IPS DF 6.9 (cell line): ENCODE results near the gene MRPL14.

Experiments used
- DNase-seq: peaks from one replicate; pipeline ENCODE4 v3.0.0-alpha.2; 2013; ENCODE audit warnings: low read depth, low spot score
- H3K27ac ChIP-seq: one replicate; pipeline ENCODE4 v1.5.1; 2013; ENCODE audit warnings: low read length, control low read depth
- H3K27me3 ChIP-seq: 2 replicates; pipeline ENCODE4 v1.6.1; 2013; ENCODE audit warnings: mild to moderate bottlenecking, low read length; ENCODE audit not compliant: control insufficient read depth, insufficient read depth
- H3K36me3 ChIP-seq: 2 replicates; pipeline ENCODE4 v1.6.1; 2013; ENCODE audit warnings: low read length; ENCODE audit not compliant: control insufficient read depth, insufficient read depth
- H3K4me1 ChIP-seq: 2 replicates; pipeline ENCODE4 v1.6.1; 2013; ENCODE audit warnings: low read length; ENCODE audit not compliant: control insufficient read depth, insufficient read depth
- H3K4me3 ChIP-seq: 2 replicates; pipeline ENCODE4 v1.5.1; 2013; ENCODE audit warnings: mild to moderate bottlenecking, low read length
- H3K9me3 ChIP-seq: 2 replicates; pipeline ENCODE4 v1.6.1; 2013; ENCODE audit warnings: low read length, inconsistent platforms; ENCODE audit not compliant: control insufficient read depth, insufficient read depth
- WGBS: extraction: QIAGEN DNeasy Blood & Tissue Kit; methylation state at CpG from one replicate; pipeline ENCODE4 v1.1.7; 2013; ENCODE audit warnings: mixed read lengths, missing lambda C conversion rate; ENCODE audit not compliant: insufficient read length, insufficient coverage; 5-methylcytosine and 5-hydroxymethylcytosine counted together

Gene MRPL14

GRCh38 chr6:44064948-44065272, 62.3 kb downstream of the MRPL14 start:
- no CpG with 5 or more reads among the region's 3 CpGs for WGBS
- H3K4me1 ChIP-seq: peaks cover 5% of the 10 kb centered on the region; the same call in 1 of the 2 replicates
- no peaks in the 10 kb centered on the region for H3K27me3 ChIP-seq
- no peak overlapping the region for H3K27ac ChIP-seq
- H3K4me3 ChIP-seq: no peak overlapping the region
- no peaks in the 10 kb centered on the region for H3K36me3 ChIP-seq
- DNase-seq: no peak
- H3K9me3 ChIP-seq: no peaks in the 10 kb centered on the region

GRCh38 chr6:44064089-44064947, 62.9 kb downstream of the MRPL14 start:
- H3K27me3 ChIP-seq: no peaks in the 10 kb centered on the region
- no CpG with 5 or more reads among the region's 17 CpGs for WGBS
- no peak for DNase-seq
- H3K27ac ChIP-seq: no peak overlapping the region
- no peaks in the 10 kb centered on the region for H3K9me3 ChIP-seq
- peaks cover 5% of the 10 kb centered on the region; the same call in 1 of the 2 replicates for H3K4me1 ChIP-seq
- no peaks in the 10 kb centered on the region for H3K36me3 ChIP-seq
- H3K4me3 ChIP-seq: no peak overlapping the region

GRCh38 chr6:44063561-44064059, 63.6 kb downstream of the MRPL14 start:
- no CpG with 5 or more reads among the region's 3 CpGs for WGBS
- no peaks in the 10 kb centered on the region for H3K9me3 ChIP-seq
- no peak overlapping the region for H3K4me3 ChIP-seq
- H3K36me3 ChIP-seq: no peaks in the 10 kb centered on the region
- no peak overlapping the region for H3K27ac ChIP-seq
- no peaks in the 10 kb centered on the region for H3K27me3 ChIP-seq
- DNase-seq: no peak
- H3K4me1 ChIP-seq: peaks cover 4% of the 10 kb centered on the region; the same call in 1 of the 2 replicates
